ENCODE measurements around the gene KYAT1. TPM values are rescaled to one million over a fixed set of nuclear protein-coding genes. Genes with fewer than 3 reads are reported as not detected.

Gene KYAT1
- total and polyA plus RNA-seq, 2 of the 13 experiments (the other 11 are each of a cell fraction or from before 2014, with no cell fraction given): 9.2 to 46.5 TPM

DNA sequence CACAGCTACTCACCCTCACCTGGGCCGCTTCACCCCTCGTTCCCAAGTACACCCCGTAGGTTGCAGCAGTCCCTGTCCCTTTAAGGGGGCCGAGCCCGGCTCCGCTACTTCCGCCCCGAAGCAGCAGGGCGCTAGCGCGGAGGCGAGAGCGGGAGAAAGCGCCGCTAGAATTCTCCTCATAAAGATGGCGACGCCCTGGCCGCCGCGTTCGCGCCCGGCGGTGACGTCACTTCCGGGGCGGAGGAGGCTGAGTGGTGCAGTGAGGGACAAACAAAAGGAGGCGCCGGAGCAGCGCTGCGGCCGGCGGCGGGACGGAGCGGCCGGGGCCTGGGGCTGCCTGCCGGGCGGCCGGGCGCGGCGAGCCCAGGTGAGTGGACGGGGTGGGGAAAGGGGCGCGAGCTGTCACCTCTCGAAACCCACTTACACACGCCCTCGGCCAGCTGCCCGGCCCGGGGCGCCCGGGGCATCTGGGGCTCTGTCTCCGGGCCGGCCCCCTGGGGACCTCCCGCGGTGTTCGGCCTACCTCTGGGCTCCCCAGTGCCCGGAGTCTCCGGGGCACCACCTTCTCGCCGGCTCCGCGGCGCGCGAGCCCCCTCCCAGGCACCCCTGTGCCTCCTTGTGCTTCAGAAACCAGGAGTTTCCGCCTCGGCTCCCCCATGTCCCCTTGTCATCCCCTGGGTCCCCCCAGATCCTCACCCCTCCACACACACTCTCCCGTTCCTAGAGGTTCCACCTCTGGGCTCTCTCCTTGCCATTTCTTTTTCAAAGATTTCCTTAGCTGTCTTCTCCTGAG, at the start of gene KYAT1, which contains the start of gene LRRC8A (continued):
- TF ChIP-seq, protein P1, sequence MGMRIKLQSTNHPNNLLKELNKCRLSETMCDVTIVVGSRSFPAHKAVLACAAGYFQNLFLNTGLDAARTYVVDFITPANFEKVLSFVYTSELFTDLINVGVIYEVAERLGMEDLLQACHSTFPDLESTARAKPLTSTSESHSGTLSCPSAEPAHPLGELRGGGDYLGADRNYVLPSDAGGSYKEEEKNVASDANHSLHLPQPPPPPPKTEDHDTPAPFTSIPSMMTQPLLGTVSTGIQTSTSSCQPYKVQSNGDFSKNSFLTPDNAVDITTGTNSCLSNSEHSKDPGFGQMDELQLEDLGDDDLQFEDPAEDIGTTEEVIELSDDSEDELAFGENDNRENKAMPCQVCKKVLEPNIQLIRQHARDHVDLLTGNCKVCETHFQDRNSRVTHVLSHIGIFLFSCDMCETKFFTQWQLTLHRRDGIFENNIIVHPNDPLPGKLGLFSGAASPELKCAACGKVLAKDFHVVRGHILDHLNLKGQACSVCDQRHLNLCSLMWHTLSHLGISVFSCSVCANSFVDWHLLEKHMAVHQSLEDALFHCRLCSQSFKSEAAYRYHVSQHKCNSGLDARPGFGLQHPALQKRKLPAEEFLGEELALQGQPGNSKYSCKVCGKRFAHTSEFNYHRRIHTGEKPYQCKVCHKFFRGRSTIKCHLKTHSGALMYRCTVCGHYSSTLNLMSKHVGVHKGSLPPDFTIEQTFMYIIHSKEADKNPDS (CRISPR knock-in tag; IDR thresholded peaks at IDR 0.05): 0 out of 2 replicates have a peak, but pooled peaks have one; percentile 8
- TF ChIP-seq ZNF280D (CRISPR knock-in tag; IDR thresholded peaks at IDR 0.05) (peak; percentile 26), ZNF207 (IDR thresholded peaks at IDR 0.05; ENCODE audit: borderline replicate concordance) (no peak), RFX5 (IDR thresholded peaks at IDR 0.05; ENCODE audit: low read depth, low read length) (peak; percentile 73), SIX4 (CRISPR knock-in tag; IDR thresholded peaks at IDR 0.05) (0 out of 2 replicates have a peak, but pooled peaks have one; percentile 44), SNRNP70 (IDR thresholded peaks at IDR 0.05; ENCODE audit: low read depth, low read length) (no peak), RBM39 (IDR thresholded peaks at IDR 0.05; ENCODE audit: low read depth, low read length, poor library complexity, severe bottlenecking) (peak; percentile 51), NONO (IDR thresholded peaks at IDR 0.05) (no peak), NONO (CRISPR knock-in tag; conservative IDR thresholded peaks at IDR 0.05) (peak; percentile 73), ZMYM3 (CRISPR knock-in tag; IDR thresholded peaks at IDR 0.05) (peak; percentile 56; the same call in 1 of the 2 replicates), SP140L (CRISPR knock-in tag; IDR thresholded peaks at IDR 0.05; ENCODE audit: borderline replicate concordance) (no peak), HNF1B (CRISPR knock-in tag; IDR thresholded peaks at IDR 0.05) (peak; percentile 76)
